GM15510 (cell line): ENCODE data around the gene IMPDH2.

Experiments used
- POLR2A ChIP-seq: IDR thresholded peaks from 3 replicates; pipeline ENCODE4 v1.6.1; 2011; ENCODE audit warnings: borderline replicate concordance; ENCODE audit not compliant: insufficient read length; ENCODE audit errors: extremely low read depth

The IMPDH2 gene

GRCh38 chr3:49013738-49014660 lies 15.2 kb downstream of the IMPDH2 start:
- TF ChIP-seq POLR2A: no peak

- no peak for TF ChIP-seq POLR2A
Measured at GRCh38 chr3:49013113-49013737, 16.0 kb downstream of the IMPDH2 start.

- TF ChIP-seq POLR2A: no peak
Measured at GRCh38 chr3:49012441-49013017, 16.7 kb downstream of the IMPDH2 start.

- no peak for TF ChIP-seq POLR2A
Measured at GRCh38 chr3:49009396-49009795, 19.8 kb downstream of the IMPDH2 start.

- no peak for TF ChIP-seq POLR2A
Measured at GRCh38 chr3:49007771-49008528, 21.2 kb downstream of the IMPDH2 start.

- peak; percentile 89 for TF ChIP-seq POLR2A
Measured at GRCh38 chr3:49007068-49007770, 22.0 kb downstream of the IMPDH2 start, which contains the start of gene WDR6. Gene WDR6, plus strand, starts transcription at chr3:49007391. Its CDS starts 41 bp downstream, at chr3:49007432.

GRCh38 chr3:49006408-49007067 lies 22.7 kb downstream of the IMPDH2 start:
- TF ChIP-seq POLR2A: no peak

- no peak for TF ChIP-seq POLR2A
Measured at GRCh38 chr3:49005998-49006397, 23.2 kb downstream of the IMPDH2 start.

GRCh38 chr3:49005303-49005680 lies 23.9 kb downstream of the IMPDH2 start:
- no peak for TF ChIP-seq POLR2A

GRCh38 chr3:49004352-49005302 lies 24.6 kb downstream of the IMPDH2 start:
- TF ChIP-seq POLR2A: no peak

- no peak for TF ChIP-seq POLR2A
Measured at GRCh38 chr3:49001155-49001554, 28.0 kb downstream of the IMPDH2 start.

GRCh38 chr3:48999085-48999858 lies 29.9 kb downstream of the IMPDH2 start:
- TF ChIP-seq POLR2A: no peak
